Testis (tissue), 2 donors: ENCODE results near the gene ARID3A.

Source experiments
- CTCF ChIP-seq, 3 experiments: fragments of 450-650 bp in 2 of 3; fragments of 200-600 bp in 1 of 3; sonication (generic) in 1 of 3; IDR thresholded peaks; one replicate each; pipeline ENCODE4 v1.5.1; 2016 to 2019; ENCODE audit warnings: antibody characterized with exemption in 3 of 3, mild to moderate bottlenecking in 2 of 3, moderate library complexity in 1 of 3
- POLR2A ChIP-seq: fragments of 450-650 bp; IDR thresholded peaks from one replicate; pipeline ENCODE4 v1.6.1; 2017; ENCODE audit warnings: antibody characterized with exemption, mild to moderate bottlenecking, moderate library complexity

- TF ChIP-seq POLR2A, result no peak
- TF ChIP-seq CTCF (IDR thresholded peaks at IDR 0.05), result no peak
Measured at GRCh38 chr19:881385-882071, 44.3 kb upstream of the ARID3A start.
